Measurements from ENCODE around the gene ESPNL.

Gene ESPNL

GRCh38 chr2:238131761-238132462 lies 31.8 kb downstream of the ESPNL start:
- no peak overlapping the region for H3K27ac ChIP-seq
- TF ChIP-seq ZFX (IDR thresholded peaks at IDR 0.05): no peak
- no peak for TF ChIP-seq CTCF (conservative IDR thresholded peaks at IDR 0.05)

GRCh38 chr2:238132463-238133450 lies 32.6 kb downstream of the ESPNL start:
- no peak overlapping the region for H3K27ac ChIP-seq
- TF ChIP-seq ZFX (IDR thresholded peaks at IDR 0.05) (no peak), CTCF (conservative IDR thresholded peaks at IDR 0.05) (no peak)

DNA sequence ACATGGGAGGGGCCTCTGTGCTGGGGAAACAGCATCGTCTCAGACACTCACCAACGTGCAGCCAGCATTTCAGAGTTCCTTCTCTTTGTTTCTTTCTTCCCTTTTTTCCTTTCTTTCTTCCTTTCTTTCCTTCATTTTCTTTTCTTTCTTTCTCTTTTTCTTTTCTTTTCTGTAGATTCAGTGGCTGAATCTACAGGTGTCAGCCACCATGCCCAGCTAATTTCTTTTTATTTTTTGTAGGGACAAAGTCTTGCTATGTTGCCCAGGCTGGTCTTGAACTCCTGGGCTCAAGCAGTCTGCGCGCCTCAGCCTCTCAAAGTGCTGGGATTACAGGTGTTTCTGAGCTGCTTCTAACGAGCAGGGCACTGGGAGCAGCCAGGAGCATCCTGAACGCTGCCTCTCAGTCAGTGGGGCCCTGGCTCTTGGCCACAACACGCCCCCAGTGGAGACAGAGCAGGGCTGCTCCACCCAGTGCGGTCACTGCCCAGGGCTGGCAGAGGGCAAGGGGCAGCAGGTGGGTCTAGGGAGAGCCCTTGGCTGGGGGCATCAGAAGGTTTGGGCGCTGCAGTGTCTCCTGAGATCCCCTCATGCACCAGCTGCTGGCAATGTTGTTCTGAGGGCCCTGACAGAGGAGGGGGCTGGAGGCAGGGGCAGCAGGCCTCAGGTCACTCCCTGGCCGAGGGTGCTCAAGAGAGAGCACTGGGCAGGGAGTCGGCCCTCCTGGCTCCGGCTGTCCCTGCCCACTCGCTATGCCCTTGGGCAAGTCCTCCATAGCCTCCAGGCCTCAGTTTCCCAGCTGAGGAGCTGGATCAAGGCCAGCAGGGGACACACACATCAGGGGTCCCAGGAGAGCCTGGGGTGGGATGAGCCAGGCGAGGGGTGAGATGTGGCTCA lies 33.6 kb downstream of the ESPNL start:
- TF ChIP-seq CTCF (conservative IDR thresholded peaks at IDR 0.05) (no peak), ZFX (IDR thresholded peaks at IDR 0.05) (no peak)
- no peak overlapping the region for H3K27ac ChIP-seq

GRCh38 chr2:238134393-238134785 lies 34.2 kb downstream of the ESPNL start:
- H3K27ac ChIP-seq: no peak overlapping the region
- TF ChIP-seq ZFX (IDR thresholded peaks at IDR 0.05) (no peak), CTCF (conservative IDR thresholded peaks at IDR 0.05) (no peak)

DNA sequence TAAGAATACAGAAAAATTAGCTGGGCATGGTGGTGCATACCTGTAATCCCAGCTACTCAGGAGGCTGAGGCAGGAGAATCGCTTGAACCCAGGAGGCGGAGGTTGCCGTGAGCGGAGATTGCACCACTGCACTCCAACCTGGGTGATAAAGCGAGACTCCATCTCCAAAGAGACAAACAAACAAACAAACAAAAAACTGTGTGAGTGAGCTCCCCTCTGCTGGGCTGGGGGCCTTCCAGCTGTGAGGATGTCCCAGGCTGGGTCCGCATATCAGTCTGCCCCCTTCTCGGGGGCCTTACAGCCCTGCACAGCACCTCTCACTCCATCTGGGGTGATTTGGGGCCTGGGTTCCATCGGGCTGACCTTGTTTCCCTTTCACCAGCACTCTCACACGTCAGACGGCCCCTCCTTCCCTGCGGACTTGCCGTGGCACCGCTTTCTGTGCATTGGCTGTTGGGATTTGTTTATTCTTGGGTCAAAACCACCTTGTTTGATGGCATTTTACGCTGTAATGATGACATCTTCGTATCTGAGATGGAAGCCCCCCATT lies 35.5 kb downstream of the ESPNL start:
- H3K27ac ChIP-seq: no peak overlapping the region
- no peak for TF ChIP-seq ZFX (IDR thresholded peaks at IDR 0.05)
- no peak for TF ChIP-seq CTCF (conservative IDR thresholded peaks at IDR 0.05)

GRCh38 chr2:238136820-238137537 lies 36.8 kb downstream of the ESPNL start:
- TF ChIP-seq ZFX (IDR thresholded peaks at IDR 0.05): no peak
- TF ChIP-seq CTCF (conservative IDR thresholded peaks at IDR 0.05): no peak
- H3K27ac ChIP-seq: no peak overlapping the region
